NT2/D1 (cell line): ENCODE measurements around the gene TRAPPC5.

Source experiments
- SUZ12 ChIP-seq: IDR thresholded peaks from 2 replicates; pipeline ENCODE4 v1.6.1; 2011; ENCODE audit not compliant: insufficient read length, insufficient read depth; ENCODE audit errors: extremely low read depth
- YY1 ChIP-seq: IDR thresholded peaks from 2 replicates; pipeline ENCODE4 v1.6.1; 2011; ENCODE audit not compliant: insufficient read length, insufficient read depth

DNA sequence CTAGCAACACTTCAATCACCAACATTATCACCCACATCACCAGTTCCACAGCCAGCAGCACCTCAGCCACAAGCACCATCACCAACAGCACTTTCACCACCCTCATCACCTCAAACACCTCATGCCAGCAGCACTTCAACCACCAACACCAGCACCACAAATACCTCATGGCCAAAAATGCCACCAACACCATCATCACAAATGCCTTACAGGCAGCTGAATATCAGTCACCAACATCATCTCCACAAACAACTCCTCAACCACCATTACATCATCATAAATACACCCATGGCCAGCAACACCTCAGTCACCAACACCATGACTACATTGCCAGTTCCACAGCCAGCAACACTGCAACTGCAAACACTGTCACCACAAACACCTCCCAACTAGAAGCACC is 10.9 kb downstream of the TRAPPC5 start:
- TF ChIP-seq YY1 (no peak), SUZ12 (no peak)
